Epithelial cell of esophagus (primary cell): ENCODE measurements around the gene ENO3.
A peak's percentile ranks its signal among the peaks of the same experiment; 100 is the strongest.
"Not testable (repeated sequence)": the region's sequence is repeated elsewhere in the genome, so short reads cannot be mapped to it uniquely, and the experiment has no call there.

Experiments
- DNase-seq: peaks from one replicate; pipeline ENCODE4 v3.0.0; 2010; ENCODE audit warnings: low read depth
- H3K4me3 ChIP-seq: 2 replicates; pipeline ENCODE4 v1.5.1; 2011; ENCODE audit warnings: mild to moderate bottlenecking, low read length, control low read depth
- CTCF ChIP-seq: IDR thresholded peaks from 2 replicates; pipeline ENCODE4 v1.5.1; 2011; ENCODE audit warnings: low read depth, mild to moderate bottlenecking, low read length, control low read depth, inconsistent platforms; ENCODE audit not compliant: insufficient read depth; ENCODE audit errors: missing control alignments

The ENO3 gene

DNA sequence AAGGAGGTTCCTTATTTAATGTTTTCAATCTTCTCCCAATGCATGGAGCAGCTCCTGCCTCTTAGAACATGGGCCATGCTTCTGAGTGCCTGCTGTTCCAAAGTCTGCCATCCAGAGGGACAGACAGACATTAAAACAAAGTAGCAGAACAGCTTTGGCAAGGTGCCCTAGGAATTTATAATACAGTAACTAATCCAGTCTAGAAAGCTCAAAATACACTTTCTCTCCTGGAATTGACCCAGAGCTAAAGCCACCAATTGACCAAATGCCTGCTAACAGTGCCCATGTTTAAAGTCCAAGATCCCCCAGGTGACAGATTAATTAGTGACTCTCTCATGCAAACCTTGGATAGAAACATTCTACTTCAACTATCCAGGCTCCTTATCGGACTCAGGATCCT is 36.9 kb upstream of the ENO3 start:
- no peak for TF ChIP-seq CTCF
- DNase-seq: no peak
- H3K4me3 ChIP-seq: no peak overlapping the region

DNA sequence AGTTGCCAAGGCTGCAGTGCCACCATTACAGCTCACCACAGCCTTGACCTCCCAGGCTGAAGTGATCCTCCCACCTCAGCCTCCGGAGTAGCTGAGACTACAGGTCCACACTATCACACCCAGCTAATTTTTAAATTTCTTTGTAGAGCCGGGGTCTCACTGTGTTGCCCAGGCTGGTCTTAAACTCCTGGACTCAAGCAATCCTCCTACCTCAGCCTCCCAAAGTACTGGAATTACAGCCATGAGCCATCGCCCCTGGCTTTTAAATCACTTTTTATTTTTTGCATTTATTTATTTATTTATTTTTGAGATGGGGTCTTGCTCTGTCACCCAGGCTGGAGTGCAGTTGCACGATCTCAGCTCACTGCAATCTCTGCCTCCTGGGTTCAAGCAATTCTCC is 36.4 kb upstream of the ENO3 start:
- H3K4me3 ChIP-seq, DNase-seq: not testable (repeated sequence)

DNA sequence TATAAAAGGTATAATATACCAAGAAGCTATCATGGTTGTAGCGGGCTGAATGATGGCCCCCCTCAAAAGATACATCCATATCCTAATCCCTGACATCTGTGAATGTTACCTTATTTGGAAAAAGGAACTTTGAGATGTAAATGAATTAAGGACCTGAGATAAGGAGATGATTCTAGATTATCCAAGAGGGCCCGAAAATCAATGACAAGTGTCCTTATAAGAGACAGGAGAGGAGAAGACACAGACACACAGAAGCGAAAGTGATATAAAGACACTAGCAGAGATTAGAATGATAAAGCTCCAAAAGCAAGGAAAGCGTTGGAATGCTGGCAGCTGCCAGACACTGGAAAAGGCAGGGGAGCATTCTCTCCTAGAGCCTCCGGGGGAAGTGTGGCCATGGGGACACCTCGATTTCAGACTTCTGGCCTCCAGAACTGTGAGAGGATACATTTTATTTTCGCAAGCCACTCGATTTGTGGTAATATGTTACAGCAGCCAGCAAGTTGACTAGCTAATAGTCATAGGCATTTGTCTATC is 31.3 kb upstream of the ENO3 start:
- TF ChIP-seq CTCF: no peak
- DNase-seq: no peak

DNA sequence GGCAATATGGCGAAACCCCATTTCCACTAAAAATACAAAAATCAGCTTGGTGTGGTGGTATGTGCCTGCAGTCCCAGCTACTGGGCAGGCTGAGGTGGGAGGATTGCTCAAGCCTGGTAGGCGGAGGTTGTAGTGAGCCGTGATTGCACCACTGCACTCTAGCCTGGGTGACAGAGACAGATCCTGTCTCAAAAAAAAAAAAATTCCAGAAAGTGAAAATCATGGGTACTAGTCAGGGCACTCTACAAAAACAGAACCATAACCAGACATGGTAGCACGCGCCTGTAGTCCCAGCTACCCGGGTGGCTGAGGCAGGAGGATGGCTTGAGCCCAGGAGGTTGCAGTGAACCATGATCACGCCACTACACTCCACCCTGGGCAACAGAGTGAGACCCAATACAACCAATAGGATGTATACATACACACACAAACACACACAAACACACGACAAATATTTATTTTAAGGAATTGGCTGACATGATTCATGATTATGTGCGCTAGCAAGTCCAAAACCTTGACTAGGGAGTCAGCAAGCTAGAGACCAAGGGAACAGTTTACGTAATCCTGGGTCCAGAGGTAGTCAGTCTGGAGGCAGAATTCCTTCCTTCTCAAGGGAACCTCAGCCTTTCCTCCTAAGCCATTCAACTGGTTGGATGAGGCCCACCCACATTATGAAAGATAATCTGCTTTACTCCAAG is 30.4 kb upstream of the ENO3 start:
- H3K4me3 ChIP-seq: no peak overlapping the region
- TF ChIP-seq CTCF: no peak
- DNase-seq: peak; percentile 84

More for the DNA sequence above, 31.3 kb upstream of the ENO3 start:
- no peak overlapping the region for H3K4me3 ChIP-seq

DNA sequence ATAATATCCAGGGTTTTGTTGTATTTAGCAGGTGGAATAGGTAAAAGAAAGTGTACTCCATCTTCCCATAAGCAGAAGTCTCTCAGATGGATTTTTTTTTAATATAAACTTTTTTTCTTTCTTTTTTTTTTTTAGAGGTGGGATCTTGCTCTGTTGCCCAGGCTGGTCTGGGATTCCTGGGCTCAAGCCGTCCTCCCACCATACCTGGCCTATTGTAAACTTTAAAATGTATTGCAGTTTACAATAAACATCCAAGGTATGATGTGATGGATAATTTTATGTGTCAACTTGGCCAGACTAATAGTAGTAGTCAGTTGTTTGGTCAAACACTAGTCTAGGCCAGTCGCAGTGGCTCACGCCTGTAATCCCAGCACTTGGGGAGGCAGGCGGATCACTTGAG is 29.6 kb upstream of the ENO3 start:
- no peak for TF ChIP-seq CTCF
- no peak overlapping the region for H3K4me3 ChIP-seq

DNA sequence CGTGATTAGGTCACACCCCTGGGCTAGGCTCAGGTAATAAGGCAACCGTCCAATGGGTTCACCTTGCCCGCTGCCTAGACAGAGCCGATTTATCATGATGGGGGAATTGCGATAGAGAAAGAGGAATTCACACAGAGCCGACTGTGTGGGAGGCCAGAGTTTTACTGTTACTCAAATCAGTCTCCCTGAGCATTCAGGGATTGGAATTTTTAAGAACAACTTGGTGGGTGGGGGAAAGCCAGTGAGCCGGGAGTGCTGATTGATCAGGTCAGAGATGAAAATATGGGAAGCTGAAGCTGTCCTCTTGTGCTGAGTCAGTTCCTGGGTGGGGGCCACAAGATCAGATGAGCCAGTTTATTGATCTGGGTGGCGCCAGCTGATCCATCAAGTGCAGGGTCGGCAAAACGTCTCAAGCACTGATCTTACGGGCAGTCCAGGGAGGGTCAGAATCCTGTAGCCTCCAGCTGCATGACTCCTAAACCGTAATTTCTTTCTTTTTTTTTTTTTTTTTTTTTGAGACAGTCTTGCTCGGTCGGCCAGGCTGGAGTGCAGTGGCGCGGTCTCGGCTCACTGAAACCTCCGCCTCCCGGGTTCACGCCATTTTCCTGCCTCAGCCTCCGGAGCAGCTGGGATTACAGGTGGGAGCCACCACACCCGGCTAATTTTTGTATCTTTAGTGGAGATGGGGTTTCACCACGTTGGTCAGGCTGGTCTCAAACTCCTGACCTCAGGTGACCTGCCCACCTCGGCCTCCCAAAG is 24.2 kb upstream of the ENO3 start:
- H3K4me3 ChIP-seq, DNase-seq: not testable (repeated sequence)

More for the DNA sequence above, 29.6 kb upstream of the ENO3 start:
- no peak for DNase-seq

GRCh38 chr17:4928881-4929280 is 22.0 kb upstream of the ENO3 start:
- H3K4me3 ChIP-seq: no peak overlapping the region
- DNase-seq: no peak
- no peak for TF ChIP-seq CTCF

GRCh38 chr17:4931963-4932362 is 19.0 kb upstream of the ENO3 start, which contains the start of gene GP1BA:
Gene GP1BA, plus strand, starts transcription at chr17:4932277. Its CDS starts 328 bp downstream, at chr17:4932605.
- no peak for DNase-seq
- H3K4me3 ChIP-seq: no peak within 1 kb of the TSS
- TF ChIP-seq CTCF: no peak
